ENCODE results near the gene TRMT2B. TPM values are rescaled to one million over a fixed set of nuclear protein-coding genes. Genes with fewer than 3 reads are reported as not detected.
"Not testable (repeated sequence)": the region's sequence is repeated elsewhere in the genome, so short reads cannot be mapped to it uniquely, and the experiment has no call there.

TRMT2B gene
- total RNA-seq, 4 donors from 2014 or later = 14.3 to 19.0 (median 18.6) TPM

- no peaks in the 10 kb centered on the region for H3K4me1 ChIP-seq
- H3K36me3 ChIP-seq = no peaks in the 10 kb centered on the region
- DNase-seq (ENCODE audit: low spot score in 2 of 2) = no peak
- H3K27me3 ChIP-seq = peaks cover 0 to 9% of the 10 kb centered on the region in 2 donors
- H3K4me3 ChIP-seq = no peak overlapping the region
- H3K9me3 ChIP-seq = no peaks in the 10 kb centered on the region
- TF ChIP-seq CTCF (IDR thresholded peaks at IDR 0.05) = no peak
- no peak for TF ChIP-seq EP300 (IDR thresholded peaks at IDR 0.05)
- no peak for TF ChIP-seq POLR2A (IDR thresholded peaks at IDR 0.05)
- H3K27ac ChIP-seq = no peak overlapping the region
Measured at GRCh38 chrX:101062176-101062575, 10.3 kb upstream of the TRMT2B start.

GRCh38 chrX:101057093-101057714, 5.3 kb upstream of the TRMT2B start:
- DNase-seq (ENCODE audit: low spot score in 2 of 2) = no peak
- no peaks in the 10 kb centered on the region for H3K9me3 ChIP-seq
- no peak for TF ChIP-seq EP300 (IDR thresholded peaks at IDR 0.05)
- no peaks in the 10 kb centered on the region for H3K27me3 ChIP-seq
- H3K4me1 ChIP-seq = no peaks in the 10 kb centered on the region
- 65 to 68% methylated on average over 3 of the region's 3 CpGs for WGBS, 2 donors
- no peak overlapping the region for H3K27ac ChIP-seq
- H3K4me3 ChIP-seq = no peak overlapping the region
- no peaks in the 10 kb centered on the region for H3K36me3 ChIP-seq

- H3K4me3 ChIP-seq; H3K4me1 ChIP-seq; H3K27ac ChIP-seq; H3K27me3 ChIP-seq; H3K9me3 ChIP-seq; H3K36me3 ChIP-seq; DNase-seq (ENCODE audit: low spot score in 2 of 2): not testable (repeated sequence)
- 63 to 76% methylated on average over 4 of the region's 4 CpGs for WGBS, 2 donors
Measured at GRCh38 chrX:101056551-101056950, 4.6 kb upstream of the TRMT2B start.

GRCh38 chrX:101051153-101051548, 760 bp downstream of the TRMT2B start:
- DNase-seq (ENCODE audit: low spot score in 2 of 2) = no peak
- Histone ChIP-seq H3K4me3 (peak overlapping the region; percentile 39 to 59 (median 49)), H3K27ac (peak overlapping the region; percentile 49 to 89 (median 78)), H3K4me1 (peaks cover 0 to 5% (median 0%) of the 10 kb centered on the region in 4 donors), H3K36me3 (no peaks in the 10 kb centered on the region), H3K9me3 (no peaks in the 10 kb centered on the region), H3K27me3 (no peaks in the 10 kb centered on the region)
- WGBS, 2 donors = 0 to 49% methylated on average over 2 to 5 of the region's 5 CpGs
- no peak for TF ChIP-seq POLR2A (IDR thresholded peaks at IDR 0.05)
- TF ChIP-seq CTCF (IDR thresholded peaks at IDR 0.05) = no peak
- no peak for TF ChIP-seq EP300 (IDR thresholded peaks at IDR 0.05)

GRCh38 chrX:101040197-101040596, 11.7 kb downstream of the TRMT2B start:
- Histone ChIP-seq H3K4me1 (no peaks in the 10 kb centered on the region), H3K27me3 (no peaks in the 10 kb centered on the region), H3K27ac (no peak overlapping the region), H3K36me3 (peaks cover 0 to 46% (median 0%) of the 10 kb centered on the region in 3 donors), H3K4me3 (no peak overlapping the region), H3K9me3 (no peaks in the 10 kb centered on the region)
- 81 to 100% methylated on average over 3 to 4 of the region's 4 CpGs for WGBS, 2 donors
- TF ChIP-seq POLR2A (IDR thresholded peaks at IDR 0.05) (no peak), EP300 (IDR thresholded peaks at IDR 0.05) (no peak), CTCF (IDR thresholded peaks at IDR 0.05) (no peak)
- no peak for DNase-seq (ENCODE audit: low spot score in 2 of 2)

GRCh38 chrX:101037231-101037630, 14.7 kb downstream of the TRMT2B start:
- TF ChIP-seq CTCF (IDR thresholded peaks at IDR 0.05) (no peak), EP300 (IDR thresholded peaks at IDR 0.05) (no peak), POLR2A (IDR thresholded peaks at IDR 0.05) (no peak)
- H3K27me3 ChIP-seq = no peaks in the 10 kb centered on the region
- no peaks in the 10 kb centered on the region for H3K9me3 ChIP-seq
- DNase-seq (ENCODE audit: low spot score in 2 of 2) = no peak
- H3K4me3 ChIP-seq = no peak overlapping the region
- H3K4me1 ChIP-seq = no peaks in the 10 kb centered on the region
- H3K27ac ChIP-seq = no peak overlapping the region
- peaks cover 0 to 58% (median 0%) of the 10 kb centered on the region in 3 donors for H3K36me3 ChIP-seq
